ENCODE measurements around the gene MYL4.

- TF ChIP-seq EZH2 (IDR thresholded peaks at IDR 0.05), result no peak
- TF ChIP-seq POLR2AphosphoS5 (IDR thresholded peaks at IDR 0.05; ENCODE audit: borderline replicate concordance, low read depth, low read length), result no peak
- no peak for TF ChIP-seq FOXP2 (optimal IDR thresholded peaks at IDR 0.05; ENCODE audit: control extremely low read depth, extremely low read length, insufficient read depth)
Observed at GRCh38 chr17:47238321-47239010, 29.3 kb downstream of the MYL4 start.
